ENCODE results near the gene EXT2.

Gene EXT2

GRCh38 chr11:44264761-44265160 is 169.3 kb downstream of the EXT2 start:
- H3K4me1 ChIP-seq (ENCODE audit: control insufficient read depth, low read length), result no peaks in the 10 kb centered on the region
- no peaks in the 10 kb centered on the region for H4K20me1 ChIP-seq (ENCODE audit: control insufficient read depth, insufficient read depth, low read depth, low read length)
- TF ChIP-seq CTCF (IDR thresholded peaks at IDR 0.05; ENCODE audit: low read depth, low read length, poor library complexity, severe bottlenecking), result no peak
- TF ChIP-seq EZH2phosphoT487 (IDR thresholded peaks at IDR 0.05; ENCODE audit: borderline replicate concordance, low read length), result no peak
- no peak overlapping the region for H3K4me3 ChIP-seq (ENCODE audit: low read length)
- no peaks in the 10 kb centered on the region for H3K36me3 ChIP-seq (ENCODE audit: control insufficient read depth, low read length)
- no peaks in the 10 kb centered on the region for H3K9me3 ChIP-seq (ENCODE audit: control insufficient read depth, insufficient read depth, low read length)
- no peak overlapping the region for H3K27ac ChIP-seq (ENCODE audit: low read depth, low read length)
- no peaks in the 10 kb centered on the region for H3K27me3 ChIP-seq (ENCODE audit: control insufficient read depth, low read length)
- no peaks in the 10 kb centered on the region for H3F3A ChIP-seq (ENCODE audit: control insufficient read depth, insufficient read depth)
- H3K9me2 ChIP-seq (replicated peaks; ENCODE audit: control insufficient read depth, low read length), result no peaks in the 10 kb centered on the region
- H3K4me2 ChIP-seq (ENCODE audit: low read length), result no peak overlapping the region
- no peaks in the 10 kb centered on the region for H3K79me2 ChIP-seq (ENCODE audit: control insufficient read depth, low read length)

DNA sequence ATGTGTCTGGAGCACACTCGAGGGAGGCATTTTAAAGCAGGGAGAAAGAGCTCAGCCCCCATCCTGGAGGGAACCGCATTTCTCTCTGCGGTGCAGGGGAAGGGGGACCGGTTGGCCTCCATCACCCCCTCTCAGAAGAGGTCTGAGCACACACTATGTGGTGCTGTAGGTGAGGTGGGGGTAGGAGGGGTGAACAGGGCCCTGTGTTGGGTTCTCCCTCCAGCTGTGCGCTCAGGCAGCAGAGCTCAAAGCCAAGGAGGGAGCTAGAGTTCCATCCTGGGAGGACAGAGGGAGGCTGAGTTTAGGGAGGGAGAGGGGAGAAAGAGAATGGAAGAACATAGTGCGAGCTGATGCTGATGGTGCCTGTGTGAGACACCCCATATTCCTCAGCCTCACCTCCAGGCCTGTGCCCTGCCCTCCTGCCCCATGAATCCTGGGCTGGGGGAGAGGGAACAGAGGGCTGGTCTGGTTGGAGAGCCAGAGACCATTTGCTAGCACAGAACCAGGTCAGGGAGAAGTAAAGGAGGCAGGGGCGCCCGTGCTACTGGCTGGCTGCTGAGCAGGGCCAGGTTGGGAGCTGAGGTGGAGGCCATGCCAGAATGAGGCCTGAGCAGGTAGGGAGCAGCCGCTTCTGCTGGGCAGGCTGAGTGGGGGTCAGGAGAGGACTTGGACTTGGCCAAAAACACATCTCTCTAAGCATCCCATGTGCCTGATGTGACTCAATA is 170.7 kb downstream of the EXT2 start:
- H3K9me2 ChIP-seq (replicated peaks; ENCODE audit: control insufficient read depth, low read length), result no peaks in the 10 kb centered on the region
- TF ChIP-seq EZH2phosphoT487 (IDR thresholded peaks at IDR 0.05; ENCODE audit: borderline replicate concordance, low read length) (no peak), CTCF (IDR thresholded peaks at IDR 0.05; ENCODE audit: low read depth, low read length, poor library complexity, severe bottlenecking) (no peak)

DNA sequence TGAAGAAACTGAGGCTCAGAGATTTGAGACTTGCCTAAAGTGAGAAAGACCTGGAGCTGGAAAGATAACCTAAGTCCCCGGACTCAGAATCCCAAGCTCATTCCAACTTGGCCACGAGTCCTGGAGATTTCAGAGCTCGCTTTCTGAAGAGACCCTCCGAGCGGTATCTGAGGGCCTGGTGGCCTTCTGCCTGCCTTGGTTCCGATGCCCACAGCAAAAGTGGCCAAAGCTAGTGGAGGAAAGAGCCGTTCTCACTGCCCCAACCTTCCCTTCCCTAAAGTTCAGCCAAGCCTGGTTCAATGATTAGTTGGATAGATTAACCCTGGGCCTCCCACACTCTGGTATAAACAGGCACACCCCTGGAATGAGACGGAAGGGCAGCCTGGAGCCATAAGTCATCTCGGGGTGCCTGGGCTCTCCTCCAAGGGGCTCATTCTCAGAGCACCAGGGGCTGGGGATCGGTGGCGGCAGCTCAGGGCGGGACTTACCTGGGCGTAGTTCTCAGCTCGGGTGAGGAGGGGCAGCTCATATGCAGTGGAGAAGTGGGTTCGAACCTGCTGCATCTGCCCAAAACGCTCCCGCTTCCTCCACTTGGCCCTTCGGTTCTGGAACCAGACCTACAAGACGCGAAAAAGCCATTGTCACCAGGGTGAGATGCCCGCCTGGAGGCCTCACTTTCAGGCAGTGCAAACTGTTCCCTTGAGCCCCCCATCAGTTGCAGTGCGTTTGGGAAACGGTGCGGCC is 171.7 kb downstream of the EXT2 start:
- Histone ChIP-seq H3K27me3 (ENCODE audit: control insufficient read depth, low read length) (no peaks in the 10 kb centered on the region), H3K9me3 (ENCODE audit: control insufficient read depth, insufficient read depth, low read length) (no peaks in the 10 kb centered on the region), H3K27ac (ENCODE audit: low read depth, low read length) (no peak overlapping the region), H3F3A (ENCODE audit: control insufficient read depth, insufficient read depth) (no peaks in the 10 kb centered on the region), H3K4me1 (ENCODE audit: control insufficient read depth, low read length) (no peaks in the 10 kb centered on the region), H3K4me3 (ENCODE audit: low read length) (no peak overlapping the region), H4K20me1 (ENCODE audit: control insufficient read depth, insufficient read depth, low read depth, low read length) (no peaks in the 10 kb centered on the region), H3K79me2 (ENCODE audit: control insufficient read depth, low read length) (no peaks in the 10 kb centered on the region), H3K9me2 (replicated peaks; ENCODE audit: control insufficient read depth, low read length) (no peaks in the 10 kb centered on the region), H3K36me3 (ENCODE audit: control insufficient read depth, low read length) (no peaks in the 10 kb centered on the region), H3K4me2 (ENCODE audit: low read length) (no peak overlapping the region)
- TF ChIP-seq EZH2phosphoT487 (IDR thresholded peaks at IDR 0.05; ENCODE audit: borderline replicate concordance, low read length), result no peak
- TF ChIP-seq CTCF (IDR thresholded peaks at IDR 0.05; ENCODE audit: low read depth, low read length, poor library complexity, severe bottlenecking), result no peak

More for the DNA sequence above, 170.7 kb downstream of the EXT2 start:
- Histone ChIP-seq H3K27me3 (ENCODE audit: control insufficient read depth, low read length) (no peaks in the 10 kb centered on the region), H3K9me3 (ENCODE audit: control insufficient read depth, insufficient read depth, low read length) (no peaks in the 10 kb centered on the region), H3F3A (ENCODE audit: control insufficient read depth, insufficient read depth) (no peaks in the 10 kb centered on the region), H3K79me2 (ENCODE audit: control insufficient read depth, low read length) (no peaks in the 10 kb centered on the region), H3K4me1 (ENCODE audit: control insufficient read depth, low read length) (no peaks in the 10 kb centered on the region), H3K4me2 (ENCODE audit: low read length) (no peak overlapping the region), H4K20me1 (ENCODE audit: control insufficient read depth, insufficient read depth, low read depth, low read length) (no peaks in the 10 kb centered on the region), H3K27ac (ENCODE audit: low read depth, low read length) (no peak overlapping the region), H3K36me3 (ENCODE audit: control insufficient read depth, low read length) (no peaks in the 10 kb centered on the region), H3K4me3 (ENCODE audit: low read length) (no peak overlapping the region)

All from DOHH2 (cell line).